Measurements from ENCODE around the gene PER2.

Gene PER2

GRCh38 chr2:238225911-238226697 lies 62.3 kb downstream of the PER2 start:
- no peak overlapping the region for H3K4me3 ChIP-seq (ENCODE audit: low read depth, low read length)
- TF ChIP-seq CTCF (IDR thresholded peaks at IDR 0.05; ENCODE audit: low read depth, low read length): no peak
- DNase-seq: no peak

GRCh38 chr2:238225121-238225520 lies 63.3 kb downstream of the PER2 start:
- no peaks in the 10 kb centered on the region for H3K27me3 ChIP-seq
- DNase-seq: no peak
- no peaks in the 10 kb centered on the region for H3K9me3 ChIP-seq
- no peak for TF ChIP-seq CTCF (IDR thresholded peaks at IDR 0.05; ENCODE audit: low read depth, low read length)
- no peak overlapping the region for H3K4me3 ChIP-seq (ENCODE audit: low read depth, low read length)
- no peaks in the 10 kb centered on the region for H3K4me1 ChIP-seq
- no peaks in the 10 kb centered on the region for H3K36me3 ChIP-seq

More at GRCh38 chr2:238225911-238226697, 62.3 kb downstream of the PER2 start:
- no peaks in the 10 kb centered on the region for H3K36me3 ChIP-seq
- H3K9me3 ChIP-seq: no peaks in the 10 kb centered on the region
- no peaks in the 10 kb centered on the region for H3K27me3 ChIP-seq
- no peaks in the 10 kb centered on the region for H3K4me1 ChIP-seq

- no peaks in the 10 kb centered on the region for H3K4me1 ChIP-seq
- no peaks in the 10 kb centered on the region for H3K9me3 ChIP-seq
- no peaks in the 10 kb centered on the region for H3K36me3 ChIP-seq
- no peak for TF ChIP-seq CTCF (IDR thresholded peaks at IDR 0.05; ENCODE audit: low read depth, low read length)
- H3K4me3 ChIP-seq (ENCODE audit: low read depth, low read length): no peak overlapping the region
- DNase-seq: no peak
- H3K27me3 ChIP-seq: no peaks in the 10 kb centered on the region
These were observed 63.9 kb downstream of the PER2 start for GRCh38 chr2:238224356-238225035.

- Histone ChIP-seq H3K4me1 (no peaks in the 10 kb centered on the region), H3K9me3 (no peaks in the 10 kb centered on the region), H3K4me3 (ENCODE audit: low read depth, low read length) (no peak overlapping the region), H3K27me3 (no peaks in the 10 kb centered on the region), H3K36me3 (no peaks in the 10 kb centered on the region)
- no peak for TF ChIP-seq CTCF (IDR thresholded peaks at IDR 0.05; ENCODE audit: low read depth, low read length)
- DNase-seq: no peak
These were observed 67.4 kb downstream of the PER2 start for GRCh38 chr2:238220892-238221521.

- Histone ChIP-seq H3K4me3 (ENCODE audit: low read depth, low read length) (no peak overlapping the region), H3K9me3 (no peaks in the 10 kb centered on the region), H3K27me3 (no peaks in the 10 kb centered on the region), H3K36me3 (no peaks in the 10 kb centered on the region), H3K4me1 (no peaks in the 10 kb centered on the region)
- TF ChIP-seq CTCF (IDR thresholded peaks at IDR 0.05; ENCODE audit: low read depth, low read length): no peak
- DNase-seq: no peak
These were observed 68.0 kb downstream of the PER2 start for GRCh38 chr2:238220274-238220891.

All from BE2C (cell line).